ENCODE data around the gene SAE1.
"Not testable (repeated sequence)": the region's sequence is repeated elsewhere in the genome, so short reads cannot be mapped to it uniquely, and the experiment has no call there.

SAE1 gene

GRCh38 chr19:47141252-47141651 is 10.6 kb downstream of the SAE1 start:
- H3K27me3 ChIP-seq (ENCODE audit: control insufficient read depth, insufficient read depth, low read length); H3K4me3 ChIP-seq (ENCODE audit: low read length); H3K4me1 ChIP-seq (ENCODE audit: control insufficient read depth, low read depth, low read length); H3K27ac ChIP-seq (ENCODE audit: low read length); H3K9ac ChIP-seq (ENCODE audit: low read length); H3K9me3 ChIP-seq (ENCODE audit: control insufficient read depth, low read depth, low read length): not testable (repeated sequence)
- H3K36me3 ChIP-seq (ENCODE audit: control insufficient read depth, low read depth, low read length): peaks cover 37% of the 10 kb centered on the region

GRCh38 chr19:47141695-47142094 is 11.1 kb downstream of the SAE1 start:
- Histone ChIP-seq H3K9ac (ENCODE audit: low read length) (no peak overlapping the region), H3K4me1 (ENCODE audit: control insufficient read depth, low read depth, low read length) (no peaks in the 10 kb centered on the region), H3K27me3 (ENCODE audit: control insufficient read depth, insufficient read depth, low read length) (no peaks in the 10 kb centered on the region), H3K36me3 (ENCODE audit: control insufficient read depth, low read depth, low read length) (peaks cover 42% of the 10 kb centered on the region), H3K9me3 (ENCODE audit: control insufficient read depth, low read depth, low read length) (no peaks in the 10 kb centered on the region), H3K27ac (ENCODE audit: low read length) (no peak overlapping the region), H3K4me3 (ENCODE audit: low read length) (no peak overlapping the region)

- no peak overlapping the region for H3K9ac ChIP-seq (ENCODE audit: low read length)
- no peaks in the 10 kb centered on the region for H3K27me3 ChIP-seq (ENCODE audit: control insufficient read depth, insufficient read depth, low read length)
- peaks cover 48% of the 10 kb centered on the region for H3K36me3 ChIP-seq (ENCODE audit: control insufficient read depth, low read depth, low read length)
- no peaks in the 10 kb centered on the region for H3K9me3 ChIP-seq (ENCODE audit: control insufficient read depth, low read depth, low read length)
- no peak overlapping the region for H3K27ac ChIP-seq (ENCODE audit: low read length)
- no peaks in the 10 kb centered on the region for H3K4me1 ChIP-seq (ENCODE audit: control insufficient read depth, low read depth, low read length)
- H3K4me3 ChIP-seq (ENCODE audit: low read length): no peak overlapping the region
Measured at GRCh38 chr19:47142779-47143178, 12.1 kb downstream of the SAE1 start.

- no peak overlapping the region for H3K4me3 ChIP-seq (ENCODE audit: low read length)
- H3K27ac ChIP-seq (ENCODE audit: low read length): no peak overlapping the region
- no peaks in the 10 kb centered on the region for H3K27me3 ChIP-seq (ENCODE audit: control insufficient read depth, insufficient read depth, low read length)
- H3K9me3 ChIP-seq (ENCODE audit: control insufficient read depth, low read depth, low read length): no peaks in the 10 kb centered on the region
- H3K4me1 ChIP-seq (ENCODE audit: control insufficient read depth, low read depth, low read length): no peaks in the 10 kb centered on the region
- no peak overlapping the region for H3K9ac ChIP-seq (ENCODE audit: low read length)
- H3K36me3 ChIP-seq (ENCODE audit: control insufficient read depth, low read depth, low read length): peaks cover 54% of the 10 kb centered on the region
Measured at GRCh38 chr19:47143322-47144073, 12.9 kb downstream of the SAE1 start.

GRCh38 chr19:47144630-47145029 is 14.0 kb downstream of the SAE1 start:
- no peak overlapping the region for H3K4me3 ChIP-seq (ENCODE audit: low read length)
- H3K36me3 ChIP-seq (ENCODE audit: control insufficient read depth, low read depth, low read length): peaks cover 57% of the 10 kb centered on the region
- H3K27me3 ChIP-seq (ENCODE audit: control insufficient read depth, insufficient read depth, low read length): no peaks in the 10 kb centered on the region
- H3K27ac ChIP-seq (ENCODE audit: low read length): no peak overlapping the region
- no peaks in the 10 kb centered on the region for H3K4me1 ChIP-seq (ENCODE audit: control insufficient read depth, low read depth, low read length)
- H3K9me3 ChIP-seq (ENCODE audit: control insufficient read depth, low read depth, low read length): no peaks in the 10 kb centered on the region
- no peak overlapping the region for H3K9ac ChIP-seq (ENCODE audit: low read length)

- no peaks in the 10 kb centered on the region for H3K4me1 ChIP-seq (ENCODE audit: control insufficient read depth, low read depth, low read length)
- H3K27ac ChIP-seq (ENCODE audit: low read length): no peak overlapping the region
- no peaks in the 10 kb centered on the region for H3K9me3 ChIP-seq (ENCODE audit: control insufficient read depth, low read depth, low read length)
- peaks cover 66% of the 10 kb centered on the region for H3K36me3 ChIP-seq (ENCODE audit: control insufficient read depth, low read depth, low read length)
- no peaks in the 10 kb centered on the region for H3K27me3 ChIP-seq (ENCODE audit: control insufficient read depth, insufficient read depth, low read length)
- no peak overlapping the region for H3K4me3 ChIP-seq (ENCODE audit: low read length)
- no peak overlapping the region for H3K9ac ChIP-seq (ENCODE audit: low read length)
Measured at GRCh38 chr19:47145639-47146486, 15.2 kb downstream of the SAE1 start.

GRCh38 chr19:47146920-47147319 is 16.3 kb downstream of the SAE1 start:
- Histone ChIP-seq H3K9ac (ENCODE audit: low read length) (no peak overlapping the region), H3K9me3 (ENCODE audit: control insufficient read depth, low read depth, low read length) (no peaks in the 10 kb centered on the region), H3K4me1 (ENCODE audit: control insufficient read depth, low read depth, low read length) (no peaks in the 10 kb centered on the region), H3K4me3 (ENCODE audit: low read length) (no peak overlapping the region), H3K27ac (ENCODE audit: low read length) (no peak overlapping the region), H3K27me3 (ENCODE audit: control insufficient read depth, insufficient read depth, low read length) (no peaks in the 10 kb centered on the region), H3K36me3 (ENCODE audit: control insufficient read depth, low read depth, low read length) (peaks cover 75% of the 10 kb centered on the region)

GRCh38 chr19:47151627-47152026 is 21.0 kb downstream of the SAE1 start:
- Histone ChIP-seq H3K4me1 (ENCODE audit: control insufficient read depth, low read depth, low read length) (peaks cover 3% of the 10 kb centered on the region), H3K36me3 (ENCODE audit: control insufficient read depth, low read depth, low read length) (peaks cover 69% of the 10 kb centered on the region), H3K27ac (ENCODE audit: low read length) (no peak overlapping the region), H3K27me3 (ENCODE audit: control insufficient read depth, insufficient read depth, low read length) (no peaks in the 10 kb centered on the region), H3K9me3 (ENCODE audit: control insufficient read depth, low read depth, low read length) (no peaks in the 10 kb centered on the region), H3K4me3 (ENCODE audit: low read length) (no peak overlapping the region), H3K9ac (ENCODE audit: low read length) (no peak overlapping the region)

GRCh38 chr19:47152205-47152604 is 21.6 kb downstream of the SAE1 start:
- H3K27me3 ChIP-seq (ENCODE audit: control insufficient read depth, insufficient read depth, low read length): no peaks in the 10 kb centered on the region
- no peaks in the 10 kb centered on the region for H3K9me3 ChIP-seq (ENCODE audit: control insufficient read depth, low read depth, low read length)
- H3K4me1 ChIP-seq (ENCODE audit: control insufficient read depth, low read depth, low read length): peaks cover 9% of the 10 kb centered on the region
- H3K36me3 ChIP-seq (ENCODE audit: control insufficient read depth, low read depth, low read length): peaks cover 65% of the 10 kb centered on the region
- H3K9ac ChIP-seq (ENCODE audit: low read length): no peak overlapping the region
- H3K27ac ChIP-seq (ENCODE audit: low read length): no peak overlapping the region
- no peak overlapping the region for H3K4me3 ChIP-seq (ENCODE audit: low read length)

GRCh38 chr19:47152632-47153031 is 22.0 kb downstream of the SAE1 start:
- no peak overlapping the region for H3K27ac ChIP-seq (ENCODE audit: low read length)
- peaks cover 11% of the 10 kb centered on the region for H3K4me1 ChIP-seq (ENCODE audit: control insufficient read depth, low read depth, low read length)
- no peak overlapping the region for H3K9ac ChIP-seq (ENCODE audit: low read length)
- H3K27me3 ChIP-seq (ENCODE audit: control insufficient read depth, insufficient read depth, low read length): no peaks in the 10 kb centered on the region
- no peak overlapping the region for H3K4me3 ChIP-seq (ENCODE audit: low read length)
- peaks cover 64% of the 10 kb centered on the region for H3K36me3 ChIP-seq (ENCODE audit: control insufficient read depth, low read depth, low read length)
- no peaks in the 10 kb centered on the region for H3K9me3 ChIP-seq (ENCODE audit: control insufficient read depth, low read depth, low read length)

GRCh38 chr19:47153266-47153665 is 22.6 kb downstream of the SAE1 start:
- Histone ChIP-seq H3K4me1 (ENCODE audit: control insufficient read depth, low read depth, low read length) (peaks cover 17% of the 10 kb centered on the region), H3K36me3 (ENCODE audit: control insufficient read depth, low read depth, low read length) (peaks cover 61% of the 10 kb centered on the region), H3K9me3 (ENCODE audit: control insufficient read depth, low read depth, low read length) (no peaks in the 10 kb centered on the region), H3K27ac (ENCODE audit: low read length) (no peak overlapping the region), H3K4me3 (ENCODE audit: low read length) (no peak overlapping the region), H3K27me3 (ENCODE audit: control insufficient read depth, insufficient read depth, low read length) (no peaks in the 10 kb centered on the region), H3K9ac (ENCODE audit: low read length) (no peak overlapping the region)
